PC-3 (cell line): ENCODE data around the gene PCDHA1. TPM values are rescaled to one million over a fixed set of nuclear protein-coding genes. Genes with fewer than 3 reads are reported as not detected.

Experiments used
- ATAC-seq: fragments of 200-7000 bp; cut with Tn5 transposase; 2 replicates; pipeline ENCODE4 v1.9.1; 2020; ENCODE audit warnings: mild to moderate bottlenecking, moderate library complexity
- BruUV-seq: library from RNA; stranded (reverse); fragments of 400-500 nt; replicated peaks from 2 replicates; lab custom pipeline; 2021; lab: Mats Ljungman, UMichigan
- CTCF ChIA-PET: fragments of 300-600 bp; sonication (Branson Sonifier 250); formaldehyde crosslinking; loops from one replicate; lab custom pipeline; 2022; ENCODE audit warnings: antibody characterized with exemption; lab: Charles Lee
- POLR2A ChIA-PET: fragments of 300-600 bp; sonication (Branson Sonifier 250); formaldehyde crosslinking; loops from one replicate; lab custom pipeline; 2022; ENCODE audit warnings: antibody characterized with exemption; ENCODE audit not compliant: unreplicated experiment; lab: Charles Lee
- DNase-seq: peaks from one replicate; pipeline ENCODE4 v3.0.0-alpha.2; 2015
- H2AFZ ChIP-seq: fragments of 300-600 bp; sonication (generic); 2 replicates; pipeline ENCODE4 v1.6.0; 2016; ENCODE audit warnings: antibody characterized with exemption, low read length
- H3F3A ChIP-seq: fragments of 300-600 bp; sonication (generic); one replicate; pipeline ENCODE4 v1.6.0; 2017; ENCODE audit warnings: antibody characterized with exemption, low read length, control low read depth, mild to moderate bottlenecking; ENCODE audit not compliant: unreplicated experiment
- H3K27ac ChIP-seq: fragments of 300-600 bp; sonication (generic); 2 replicates; pipeline ENCODE4 v1.5.1; 2016; ENCODE audit warnings: mild to moderate bottlenecking, low read length
- H3K27me3 ChIP-seq: fragments of 300-600 bp; sonication (generic); 2 replicates; pipeline ENCODE4 v1.6.1; 2016; ENCODE audit warnings: low read length, mixed read lengths
- H3K36me3 ChIP-seq: fragments of 300-600 bp; sonication (generic); 2 replicates; pipeline ENCODE4 v1.6.1; 2016; ENCODE audit warnings: low read depth, mixed run types, low read length, mixed read lengths
- H3K4me1 ChIP-seq: fragments of 300-600 bp; sonication (generic); 2 replicates; pipeline ENCODE4 v1.5.1; 2016; ENCODE audit warnings: low read length; ENCODE audit not compliant: insufficient read depth
- H3K4me2 ChIP-seq: fragments of 300-600 bp; sonication (generic); 2 replicates; pipeline ENCODE4 v1.6.0; 2016; ENCODE audit warnings: low read length
- H3K4me3 ChIP-seq: fragments of 300-600 bp; sonication (generic); 2 replicates; pipeline ENCODE4 v1.5.1; 2016; ENCODE audit warnings: mild to moderate bottlenecking, low read length, mixed read lengths
- H3K79me2 ChIP-seq: fragments of 300-600 bp; sonication (generic); 2 replicates; pipeline ENCODE4 v1.6.1; 2017; ENCODE audit warnings: low read length, mixed read lengths
- H3K9ac ChIP-seq: fragments of 300-600 bp; sonication (generic); 2 replicates; pipeline ENCODE4 v1.6.0; 2016; ENCODE audit warnings: mild to moderate bottlenecking, low read length
- H3K9me2 ChIP-seq: fragments of 300-600 bp; sonication (generic); replicated peaks from 2 replicates; pipeline ENCODE4 v1.6.1; 2016; ENCODE audit warnings: mixed run types, low read length, mixed read lengths
- H3K9me3 ChIP-seq: fragments of 300-600 bp; sonication (generic); 2 replicates; pipeline ENCODE4 v1.6.1; 2016; ENCODE audit warnings: low read length, mixed read lengths
- H4K20me1 ChIP-seq: fragments of 300-600 bp; sonication (generic); 2 replicates; pipeline ENCODE4 v1.6.1; 2016; ENCODE audit warnings: low read length, mixed read lengths
- CTCF ChIP-seq: fragments of 300-600 bp; sonication (generic); conservative IDR thresholded peaks from 2 replicates; pipeline ENCODE4 v1.5.1; 2017; ENCODE audit warnings: antibody characterized with exemption, low read depth, mild to moderate bottlenecking, low read length
- EZH2 ChIP-seq: fragments of 300-600 bp; sonication (generic); IDR thresholded peaks from one replicate; pipeline ENCODE4 v1.6.1; 2017; ENCODE audit warnings: antibody characterized with exemption, mild to moderate bottlenecking, low read length; ENCODE audit not compliant: unreplicated experiment
- EZH2phosphoT487 ChIP-seq: fragments of 300-600 bp; sonication (generic); IDR thresholded peaks from 2 replicates; pipeline ENCODE4 v1.6.1; 2018; ENCODE audit warnings: mild to moderate bottlenecking, antibody characterized with exemption, low read length, borderline replicate concordance
- intact Hi-C: fragments of 100-400 bp; cut with micrococcal nuclease; formaldehyde crosslinking; loops from 2 replicates; pipeline ENCODE4 v1.9.0; 2023
- total RNA-seq: library from RNA; depleted of rRNA; stranded (reverse); fragments of >200 nt; gene quantifications from 2 replicates; pipeline ENCODE4 v1.2.3, GENCODE V29; 2014

PCDHA1 gene
- total RNA-seq, 1 experiment from 2014 or later = not detected

DNA sequence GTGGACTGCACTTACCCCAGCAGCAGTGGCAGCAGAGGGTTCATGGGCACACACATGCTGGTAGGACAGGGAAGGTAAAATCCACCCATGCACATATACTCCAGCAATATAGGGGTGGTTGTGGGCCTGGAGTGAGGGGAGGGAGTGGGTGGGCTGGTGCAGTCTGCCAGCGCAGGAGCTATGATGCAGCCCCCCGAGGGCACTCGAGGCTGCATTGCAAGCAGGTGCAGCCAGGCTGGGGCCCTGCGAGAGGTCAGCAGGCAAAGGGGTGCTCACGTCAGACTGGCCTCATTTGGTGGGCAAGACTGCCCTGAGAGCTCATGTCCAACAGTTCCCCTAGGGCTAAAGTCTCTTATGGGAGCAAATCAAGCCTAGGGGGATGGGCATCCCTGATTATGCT, 32.4 kb upstream of the PCDHA1 start:
- TF ChIP-seq EZH2 = no peak
- no peak for TF ChIP-seq CTCF
- TF ChIP-seq EZH2phosphoT487 = no peak
- no peaks in the 10 kb centered on the region for H4K20me1 ChIP-seq
- H3K36me3 ChIP-seq = no peaks in the 10 kb centered on the region; the same call in 1 of the 2 replicates
- H3K4me1 ChIP-seq = no peaks in the 10 kb centered on the region
- ChIA-PET CTCF (no interaction called here), POLR2A (no interaction called here)
- intact Hi-C loops = no loop called here
- H3K9me2 ChIP-seq = no peaks in the 10 kb centered on the region
- ATAC-seq = no peak
- no peak overlapping the region for H3K9ac ChIP-seq
- H3K27me3 ChIP-seq = no peaks in the 10 kb centered on the region
- H3K4me2 ChIP-seq = no peak overlapping the region
- no peak overlapping the region for H3K4me3 ChIP-seq
- H3F3A ChIP-seq = no peaks in the 10 kb centered on the region
- BruUV-seq = no TSS peak
- H3K9me3 ChIP-seq = 0 out of 2 replicates have a peak, but pooled peaks cover 6% of the 10 kb centered on the region
- H3K27ac ChIP-seq = no peak overlapping the region
- H2AFZ ChIP-seq = no peak overlapping the region
- no peak for DNase-seq
- no peaks in the 10 kb centered on the region for H3K79me2 ChIP-seq

GRCh38 chr5:140764177-140764973, 21.6 kb upstream of the PCDHA1 start:
- TF ChIP-seq EZH2phosphoT487 (no peak), CTCF (no peak), EZH2 (no peak)
- H3K4me1 ChIP-seq = no peaks in the 10 kb centered on the region
- BruUV-seq = no TSS peak
- no peak overlapping the region for H2AFZ ChIP-seq
- ATAC-seq = no peak
- H4K20me1 ChIP-seq = no peaks in the 10 kb centered on the region
- intact Hi-C loops = no loop called here
- ChIA-PET POLR2A (no interaction called here), CTCF (no interaction called here)
- no peak overlapping the region for H3K4me2 ChIP-seq
- no peak for DNase-seq
- H3F3A ChIP-seq = no peaks in the 10 kb centered on the region
- H3K36me3 ChIP-seq = no peaks in the 10 kb centered on the region
- H3K9me3 ChIP-seq = peaks cover 26% of the 10 kb centered on the region
- H3K4me3 ChIP-seq = no peak overlapping the region
- no peak overlapping the region for H3K9ac ChIP-seq
- H3K27ac ChIP-seq = no peak overlapping the region
- no peaks in the 10 kb centered on the region for H3K79me2 ChIP-seq
- H3K9me2 ChIP-seq = no peaks in the 10 kb centered on the region
- no peaks in the 10 kb centered on the region for H3K27me3 ChIP-seq

GRCh38 chr5:140767444-140767843, 18.5 kb upstream of the PCDHA1 start:
- Histone ChIP-seq H3F3A (no peaks in the 10 kb centered on the region), H3K9me2 (no peaks in the 10 kb centered on the region), H3K4me2 (no peak overlapping the region), H3K9me3 (peaks cover 43% of the 10 kb centered on the region), H4K20me1 (no peaks in the 10 kb centered on the region), H3K27me3 (no peaks in the 10 kb centered on the region), H3K79me2 (no peaks in the 10 kb centered on the region), H2AFZ (no peak overlapping the region), H3K9ac (no peak overlapping the region), H3K4me1 (no peaks in the 10 kb centered on the region), H3K4me3 (no peak overlapping the region), H3K36me3 (no peaks in the 10 kb centered on the region), H3K27ac (no peak overlapping the region)
- intact Hi-C loops = no loop called here
- no peak for TF ChIP-seq CTCF
- TF ChIP-seq EZH2 = no peak
- TF ChIP-seq EZH2phosphoT487 = no peak
- no TSS peak for BruUV-seq
- DNase-seq (no peak), ATAC-seq (no peak)
- ChIA-PET CTCF (no interaction called here), POLR2A (no interaction called here)
